ENCODE data around the gene SEC24D. TPM values are rescaled to one million over a fixed set of nuclear protein-coding genes. Genes with fewer than 3 reads are reported as not detected.
A peak's percentile ranks its signal among the peaks of the same experiment; 100 is the strongest.

Gene SEC24D
- total RNA-seq, 1 donor: 17.8 TPM

DNA sequence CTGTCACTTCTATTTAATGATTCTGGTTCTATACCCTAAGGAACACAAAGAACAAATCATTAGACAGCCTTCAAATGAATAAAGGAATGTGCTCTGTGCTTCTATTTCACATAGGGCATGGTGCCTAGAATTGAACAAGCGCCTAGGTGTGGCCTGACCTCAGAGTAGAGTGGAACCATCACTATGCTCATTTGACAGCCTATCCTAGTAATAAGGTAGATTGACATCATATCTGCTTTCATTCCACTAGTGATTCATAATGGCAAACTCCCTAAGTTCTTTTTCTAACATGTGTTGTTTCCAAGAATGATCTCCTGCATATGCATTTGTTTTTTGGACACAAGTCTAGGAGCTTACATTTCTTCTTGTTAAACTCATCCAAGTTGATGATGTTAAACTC is 114.2 kb downstream of the SEC24D start:
- H3K4me1 ChIP-seq (ENCODE audit: insufficient read depth, low read length): no peaks in the 10 kb centered on the region
- H3K4me3 ChIP-seq (ENCODE audit: low read length): no peak overlapping the region
- no peaks in the 10 kb centered on the region for H3K27me3 ChIP-seq (ENCODE audit: insufficient read depth, low read length)
- H3K9me3 ChIP-seq (ENCODE audit: low read depth, low read length): no peaks in the 10 kb centered on the region

DNA sequence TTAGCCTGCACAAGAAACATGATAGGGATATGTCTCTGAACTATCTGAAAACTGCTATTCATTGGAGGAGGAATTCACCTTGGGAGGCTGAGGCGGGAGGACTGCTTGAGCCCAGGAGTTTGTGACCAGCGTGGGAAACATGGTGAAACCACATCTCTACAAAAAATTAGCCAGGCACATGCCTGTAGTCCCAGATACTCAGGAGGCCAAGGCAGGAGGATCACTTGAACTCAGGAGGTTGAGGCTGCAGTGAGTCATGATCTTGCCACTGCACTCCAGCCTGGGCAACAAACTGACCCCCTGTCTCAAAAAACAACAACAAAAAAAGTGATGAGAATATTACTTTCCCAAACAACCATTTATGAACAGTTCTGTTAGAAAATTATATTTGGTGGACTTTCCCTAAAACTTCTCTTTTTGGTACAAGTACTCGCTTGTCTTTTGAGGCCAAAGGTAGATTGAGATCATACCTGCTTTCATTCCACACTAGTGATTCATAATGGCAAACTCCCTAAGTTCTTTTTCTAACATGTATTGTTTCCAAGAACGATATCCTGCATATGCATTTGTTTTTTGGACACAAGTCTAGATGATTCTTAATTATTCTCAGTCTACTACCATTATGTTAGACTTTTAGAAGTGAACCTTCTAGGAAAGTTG is 117.3 kb downstream of the SEC24D start:
- Histone ChIP-seq H3K9me3 (ENCODE audit: low read depth, low read length) (no peaks in the 10 kb centered on the region), H3K4me3 (ENCODE audit: low read length) (no peak overlapping the region), H3K4me1 (ENCODE audit: insufficient read depth, low read length) (no peaks in the 10 kb centered on the region), H3K27me3 (ENCODE audit: insufficient read depth, low read length) (no peaks in the 10 kb centered on the region)

DNA sequence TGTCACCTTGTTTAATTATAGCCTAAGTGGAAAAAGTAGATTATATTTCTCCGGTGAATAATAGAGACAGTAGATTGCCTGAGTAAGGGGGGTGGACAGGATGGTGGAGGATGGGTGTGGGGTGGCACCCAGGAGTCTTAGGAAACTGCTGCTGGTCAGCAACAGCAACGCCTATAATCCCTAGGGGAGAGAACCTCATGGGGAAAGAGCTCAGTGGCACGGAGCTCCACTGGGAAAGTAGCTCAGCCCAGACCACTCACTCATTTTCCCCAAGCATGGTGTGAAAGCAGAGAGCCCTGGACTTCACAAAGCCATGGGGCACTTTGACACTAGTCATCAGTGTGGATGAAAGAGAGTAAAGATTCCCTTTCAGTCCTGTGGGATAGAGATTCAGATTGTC is 119.6 kb downstream of the SEC24D start:
- H3K9me3 ChIP-seq (ENCODE audit: low read depth, low read length): no peaks in the 10 kb centered on the region
- H3K4me1 ChIP-seq (ENCODE audit: insufficient read depth, low read length): no peaks in the 10 kb centered on the region
- no peaks in the 10 kb centered on the region for H3K27me3 ChIP-seq (ENCODE audit: insufficient read depth, low read length)
- H3K4me3 ChIP-seq (ENCODE audit: low read length): no peak overlapping the region

DNA sequence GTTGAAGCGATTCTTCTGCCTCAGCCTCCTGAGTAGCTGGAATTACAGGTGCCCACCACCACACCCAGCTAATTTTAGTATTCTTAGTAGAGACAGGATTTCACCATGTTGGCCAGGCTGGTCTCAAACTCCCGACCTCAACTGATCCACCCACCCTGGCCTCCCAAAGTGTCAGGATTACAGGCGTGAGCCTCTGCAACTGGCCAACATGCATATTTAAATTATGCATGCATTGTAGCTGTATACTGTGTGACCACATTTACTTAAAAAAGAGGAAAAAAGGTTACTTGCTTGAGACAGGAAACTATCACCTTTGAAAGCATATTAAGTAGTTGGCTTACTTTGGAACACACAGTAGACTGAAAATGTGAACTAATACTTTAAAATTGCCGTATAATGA is 121.2 kb downstream of the SEC24D start:
- Histone ChIP-seq H3K4me3 (ENCODE audit: low read length) (no peak overlapping the region), H3K4me1 (ENCODE audit: insufficient read depth, low read length) (no peaks in the 10 kb centered on the region), H3K9me3 (ENCODE audit: low read depth, low read length) (no peaks in the 10 kb centered on the region), H3K27me3 (ENCODE audit: insufficient read depth, low read length) (no peaks in the 10 kb centered on the region)

DNA sequence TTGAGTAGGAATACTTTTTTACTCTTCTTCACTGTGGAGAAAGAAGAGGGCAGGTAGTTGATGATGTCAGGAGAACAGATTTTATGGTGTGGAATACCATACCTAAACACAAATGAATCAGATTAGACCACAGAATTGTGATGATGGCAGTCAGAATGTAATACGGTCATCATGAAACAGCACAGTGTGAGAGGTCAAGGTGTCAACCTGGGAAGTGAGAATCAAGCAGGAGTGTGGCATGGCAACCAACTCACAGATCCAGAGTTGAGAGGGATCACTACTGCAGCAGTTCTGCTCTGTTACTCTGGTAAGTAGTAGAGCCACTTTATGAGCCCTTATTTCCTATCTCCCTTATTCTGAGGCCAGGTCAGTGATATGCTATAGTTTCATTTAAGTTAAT is 123.1 kb downstream of the SEC24D start:
- Histone ChIP-seq H3K4me1 (ENCODE audit: insufficient read depth, low read length) (no peaks in the 10 kb centered on the region), H3K9me3 (ENCODE audit: low read depth, low read length) (no peaks in the 10 kb centered on the region), H3K27me3 (ENCODE audit: insufficient read depth, low read length) (no peaks in the 10 kb centered on the region), H3K4me3 (ENCODE audit: low read length) (no peak overlapping the region)

DNA sequence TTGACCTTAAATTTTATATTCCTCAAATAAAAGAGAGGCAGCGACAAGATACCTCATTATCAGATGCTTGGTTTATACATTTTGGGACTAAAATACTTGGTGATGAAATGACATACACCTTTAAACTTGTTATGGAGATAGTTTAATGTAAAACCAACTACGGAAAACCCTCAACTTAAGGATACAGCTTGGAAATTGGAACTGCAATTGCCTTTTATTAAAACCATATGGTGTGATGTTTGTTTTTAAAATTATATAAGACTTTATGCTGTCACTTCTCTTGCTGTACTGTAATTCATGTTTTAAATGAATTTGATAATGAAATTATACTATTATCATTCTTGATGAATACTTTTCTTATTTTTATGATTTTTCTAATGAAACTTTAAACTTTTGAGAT is 124.9 kb downstream of the SEC24D start:
- no peaks in the 10 kb centered on the region for H3K27me3 ChIP-seq (ENCODE audit: insufficient read depth, low read length)
- H3K4me1 ChIP-seq (ENCODE audit: insufficient read depth, low read length): no peaks in the 10 kb centered on the region
- no peaks in the 10 kb centered on the region for H3K9me3 ChIP-seq (ENCODE audit: low read depth, low read length)
- no peak overlapping the region for H3K4me3 ChIP-seq (ENCODE audit: low read length)

DNA sequence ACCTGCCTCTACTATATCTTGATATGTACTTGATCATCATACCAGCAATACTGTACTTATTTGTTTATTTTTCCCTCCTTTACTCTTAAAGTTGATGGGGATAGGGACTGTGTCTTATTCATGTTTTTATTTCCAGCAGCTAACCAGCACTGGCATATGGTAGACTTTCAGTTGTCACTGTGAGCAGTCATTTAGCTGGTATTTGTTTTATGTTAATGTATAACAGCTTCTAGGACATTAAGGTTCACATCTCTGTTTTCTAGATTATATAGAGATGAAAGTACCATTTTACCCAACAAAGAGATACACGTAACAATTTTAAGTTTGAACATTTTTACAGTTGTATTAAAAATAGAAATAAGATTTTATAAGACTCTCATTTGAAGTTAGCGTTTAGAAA is 132.8 kb downstream of the SEC24D start:
- no peaks in the 10 kb centered on the region for H3K4me1 ChIP-seq (ENCODE audit: insufficient read depth, low read length)
- H3K27me3 ChIP-seq (ENCODE audit: insufficient read depth, low read length): no peaks in the 10 kb centered on the region
- H3K4me3 ChIP-seq (ENCODE audit: low read length): no peak overlapping the region
- no peaks in the 10 kb centered on the region for H3K9me3 ChIP-seq (ENCODE audit: low read depth, low read length)

DNA sequence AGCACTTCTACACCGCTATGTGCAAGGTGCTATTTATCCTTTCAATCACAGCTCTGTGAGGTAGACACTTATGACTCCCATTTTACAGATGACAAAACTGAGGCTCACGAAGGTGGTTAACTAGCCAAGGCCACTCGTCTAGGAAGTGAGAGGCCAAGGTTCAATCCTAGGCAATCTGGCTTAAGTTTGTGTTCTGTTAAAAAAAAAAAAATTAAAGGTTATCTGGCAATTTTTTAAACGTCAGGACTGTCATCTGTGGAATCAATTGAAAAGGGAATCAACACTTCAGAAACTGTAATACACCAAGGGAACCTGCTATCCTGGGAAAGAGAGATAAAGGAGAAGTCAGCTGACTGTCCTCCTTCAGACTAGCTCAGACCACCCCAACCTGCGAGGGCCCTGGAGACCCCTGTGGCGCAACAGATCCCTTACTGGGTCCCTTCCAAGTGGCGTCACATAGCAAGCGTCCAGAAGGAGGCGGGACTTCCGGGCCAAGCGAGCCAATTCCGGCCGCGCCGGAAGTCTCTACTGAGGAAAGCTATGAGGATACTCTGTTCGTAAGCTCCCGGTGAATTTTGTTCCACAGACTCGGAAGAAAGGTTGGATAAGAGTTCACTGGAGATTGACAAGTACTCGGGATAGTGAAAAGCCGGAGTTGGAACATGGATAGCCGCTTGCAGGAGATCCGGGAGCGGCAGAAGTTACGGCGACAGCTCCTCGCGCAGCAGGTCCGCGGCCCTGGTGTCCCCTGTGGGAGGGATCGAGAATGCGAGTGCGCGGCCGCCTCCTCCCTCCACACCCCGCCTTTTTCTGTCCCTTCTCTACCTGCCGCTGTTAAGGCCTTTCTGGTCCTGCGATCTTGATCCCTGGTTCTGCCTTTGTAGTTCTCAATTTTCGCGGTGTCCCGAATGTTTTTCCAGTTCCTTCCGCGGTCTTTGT is 150.8 kb downstream of the SEC24D start, which contains the start of gene METTL14:
TSS of gene METTL14 (plus strand) at position 520 of the 939 bp plus-strand sequence. CDS start at position 663, 143 bp downstream.
- no peaks in the 10 kb centered on the region for H3K9me3 ChIP-seq (ENCODE audit: low read depth, low read length)
- peaks cover 9% of the 10 kb centered on the region for H3K4me1 ChIP-seq (ENCODE audit: insufficient read depth, low read length)
- no peaks in the 10 kb centered on the region for H3K27me3 ChIP-seq (ENCODE audit: insufficient read depth, low read length)
- H3K4me3 ChIP-seq (ENCODE audit: low read length): peak within 1 kb of the TSS; percentile 79

DNA sequence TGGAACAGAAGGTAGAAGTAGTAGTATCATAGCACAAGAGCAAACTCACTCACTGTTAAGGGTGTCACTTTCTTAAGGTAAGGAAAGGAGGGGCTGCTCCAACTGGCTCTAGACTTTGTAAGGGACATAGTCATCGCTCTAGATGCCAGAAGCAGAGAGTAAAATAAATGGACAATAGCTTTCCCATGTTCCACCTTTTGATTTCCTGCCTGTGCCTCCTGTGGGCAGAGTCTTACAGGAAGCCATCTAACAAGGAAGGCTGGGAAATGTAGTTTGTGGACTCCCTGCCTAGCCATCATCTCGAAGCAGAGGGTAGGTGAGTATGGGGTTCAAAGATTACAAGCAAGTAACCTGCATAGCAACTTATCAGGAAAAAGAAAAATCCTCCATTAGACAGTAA is 152.4 kb downstream of the SEC24D start:
- Histone ChIP-seq H3K27me3 (ENCODE audit: insufficient read depth, low read length) (no peaks in the 10 kb centered on the region), H3K4me1 (ENCODE audit: insufficient read depth, low read length) (peaks cover 9% of the 10 kb centered on the region), H3K4me3 (ENCODE audit: low read length) (no peak overlapping the region), H3K9me3 (ENCODE audit: low read depth, low read length) (no peaks in the 10 kb centered on the region)

DNA sequence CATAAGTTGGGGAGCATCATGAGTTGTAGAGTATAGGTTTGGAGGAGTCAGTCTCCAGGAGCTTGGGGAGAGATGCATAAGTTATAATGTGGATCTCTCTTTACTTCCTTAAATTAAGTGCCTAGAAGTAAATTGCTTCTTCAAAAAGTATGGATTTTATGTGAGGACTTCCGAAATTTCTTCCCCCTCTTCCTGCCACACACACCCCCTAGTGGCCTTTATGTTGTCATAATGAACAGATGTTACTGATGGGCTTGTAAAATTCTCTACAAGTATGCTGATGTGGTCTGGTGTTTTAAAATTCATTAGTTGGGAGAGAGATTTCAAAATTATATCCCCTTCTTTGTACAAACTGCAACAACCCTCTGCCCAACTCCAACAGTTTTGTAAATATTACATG is 153.0 kb downstream of the SEC24D start:
- no peaks in the 10 kb centered on the region for H3K9me3 ChIP-seq (ENCODE audit: low read depth, low read length)
- H3K27me3 ChIP-seq (ENCODE audit: insufficient read depth, low read length): no peaks in the 10 kb centered on the region
- no peak overlapping the region for H3K4me3 ChIP-seq (ENCODE audit: low read length)
- peaks cover 9% of the 10 kb centered on the region for H3K4me1 ChIP-seq (ENCODE audit: insufficient read depth, low read length)

DNA sequence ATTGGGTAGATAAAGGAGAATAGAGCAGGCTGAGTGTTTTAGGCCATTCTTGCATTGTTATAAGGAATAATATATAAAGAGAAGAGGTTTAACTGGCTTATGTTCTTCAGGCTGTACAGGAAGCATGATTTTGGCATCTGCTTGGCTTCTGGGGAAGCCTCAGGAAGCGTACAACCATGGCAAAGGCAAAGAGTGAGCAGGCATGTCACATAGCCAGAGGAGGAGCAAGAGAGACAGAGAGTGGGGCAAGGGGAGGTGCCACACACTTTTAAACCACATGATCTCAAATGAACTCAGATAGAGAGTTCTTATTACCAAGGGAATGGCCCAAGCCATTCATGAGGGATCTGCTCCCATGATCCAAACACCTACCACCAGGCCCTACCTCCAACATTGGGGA is 155.1 kb downstream of the SEC24D start:
- H3K4me1 ChIP-seq (ENCODE audit: insufficient read depth, low read length): peaks cover 2% of the 10 kb centered on the region
- no peak overlapping the region for H3K4me3 ChIP-seq (ENCODE audit: low read length)
- H3K9me3 ChIP-seq (ENCODE audit: low read depth, low read length): no peaks in the 10 kb centered on the region
- no peaks in the 10 kb centered on the region for H3K27me3 ChIP-seq (ENCODE audit: insufficient read depth, low read length)

DNA sequence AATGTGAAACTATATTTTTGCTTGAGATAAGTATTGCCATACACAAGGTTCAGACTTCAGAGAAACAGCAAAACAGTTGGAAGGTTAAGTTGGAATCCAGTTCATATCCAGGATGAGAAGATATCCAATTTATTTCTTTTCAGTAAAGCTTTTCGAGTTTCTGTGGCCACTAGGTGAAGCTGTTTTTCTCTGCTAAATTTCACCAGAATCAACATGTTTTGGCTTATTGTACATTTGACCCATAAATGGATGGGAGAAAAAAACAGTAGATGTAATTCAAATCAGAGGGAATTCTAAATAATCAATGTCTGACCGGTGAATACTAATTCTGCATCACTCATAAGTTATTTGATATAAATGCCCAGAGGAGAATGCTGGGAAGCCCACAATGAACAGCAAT is 159.8 kb downstream of the SEC24D start:
- Histone ChIP-seq H3K4me1 (ENCODE audit: insufficient read depth, low read length) (no peaks in the 10 kb centered on the region), H3K27me3 (ENCODE audit: insufficient read depth, low read length) (no peaks in the 10 kb centered on the region), H3K4me3 (ENCODE audit: low read length) (no peak overlapping the region), H3K9me3 (ENCODE audit: low read depth, low read length) (no peaks in the 10 kb centered on the region)

Other genes with a start within 250 kb of the SEC24D start
- 55.9 TPM for gene METTL14, start 150.7 kb downstream of the SEC24D start, total RNA-seq
- 2.9 TPM for gene SYNPO2, start 52.7 kb upstream of the SEC24D start, total RNA-seq